HG02678 (cell line): ENCODE data around the gene CEMIP2.

Experiments used
- ATAC-seq: cut with Tn5 transposase; IDR thresholded peaks from one replicate; pipeline ENCODE4 v1.9.1; 2021; ENCODE audit warnings: mild to moderate bottlenecking, moderate library complexity; ENCODE audit not compliant: unreplicated experiment

The CEMIP2 gene

GRCh38 chr9:71655141-71655540, 113.2 kb downstream of the CEMIP2 start:
- no peak for ATAC-seq

- ATAC-seq = no peak
Observed at GRCh38 chr9:71652480-71652879, 115.8 kb downstream of the CEMIP2 start.

GRCh38 chr9:71648453-71648852, 119.9 kb downstream of the CEMIP2 start:
- ATAC-seq = no peak

GRCh38 chr9:71647094-71647591, 121.2 kb downstream of the CEMIP2 start:
- ATAC-seq = no peak

GRCh38 chr9:71646131-71646530, 122.2 kb downstream of the CEMIP2 start:
- no peak for ATAC-seq

GRCh38 chr9:71644819-71645362, 123.4 kb downstream of the CEMIP2 start:
- no peak for ATAC-seq

GRCh38 chr9:71643330-71643729, 125.0 kb downstream of the CEMIP2 start:
- ATAC-seq = no peak

GRCh38 chr9:71642056-71642455, 126.3 kb downstream of the CEMIP2 start:
- no peak for ATAC-seq

GRCh38 chr9:71638627-71639026, 129.7 kb downstream of the CEMIP2 start:
- ATAC-seq = no peak

GRCh38 chr9:71637926-71638325, 130.4 kb downstream of the CEMIP2 start:
- ATAC-seq = no peak

- ATAC-seq = no peak
Observed at GRCh38 chr9:71637375-71637774, 130.9 kb downstream of the CEMIP2 start.

GRCh38 chr9:71636143-71636839, 132.0 kb downstream of the CEMIP2 start:
- ATAC-seq = no peak

GRCh38 chr9:71634752-71635151, 133.6 kb downstream of the CEMIP2 start:
- no peak for ATAC-seq
